Stimulated activated CD4-positive, alpha-beta T cell treated with anti-CD3 and anti-CD28 coated beads, Interleukin-2, amount 100 ng/mL, for 4 hours (primary cell): ENCODE data around the gene NFE2.
"Not testable (repeated sequence)": the region's sequence is repeated elsewhere in the genome, so short reads cannot be mapped to it uniquely, and the experiment has no call there.

Experiments used
- DNase-seq: peaks from one replicate; pipeline ENCODE4 v3.0.0-alpha.2; 2020; ENCODE audit warnings: low read depth

NFE2 gene

GRCh38 chr12:54300732-54301427 lies at the start of gene NFE2:
NFE2 (minus strand) TSS chr12:54301015; CDS start chr12:54295248, 5,767 bp downstream.
- DNase-seq, result no peak

- no peak for DNase-seq
Observed at GRCh38 chr12:54349679-54350078, 48.9 kb upstream of the NFE2 start.

- no peak for DNase-seq
Observed at GRCh38 chr12:54349036-54349435, 48.2 kb upstream of the NFE2 start.

DNA sequence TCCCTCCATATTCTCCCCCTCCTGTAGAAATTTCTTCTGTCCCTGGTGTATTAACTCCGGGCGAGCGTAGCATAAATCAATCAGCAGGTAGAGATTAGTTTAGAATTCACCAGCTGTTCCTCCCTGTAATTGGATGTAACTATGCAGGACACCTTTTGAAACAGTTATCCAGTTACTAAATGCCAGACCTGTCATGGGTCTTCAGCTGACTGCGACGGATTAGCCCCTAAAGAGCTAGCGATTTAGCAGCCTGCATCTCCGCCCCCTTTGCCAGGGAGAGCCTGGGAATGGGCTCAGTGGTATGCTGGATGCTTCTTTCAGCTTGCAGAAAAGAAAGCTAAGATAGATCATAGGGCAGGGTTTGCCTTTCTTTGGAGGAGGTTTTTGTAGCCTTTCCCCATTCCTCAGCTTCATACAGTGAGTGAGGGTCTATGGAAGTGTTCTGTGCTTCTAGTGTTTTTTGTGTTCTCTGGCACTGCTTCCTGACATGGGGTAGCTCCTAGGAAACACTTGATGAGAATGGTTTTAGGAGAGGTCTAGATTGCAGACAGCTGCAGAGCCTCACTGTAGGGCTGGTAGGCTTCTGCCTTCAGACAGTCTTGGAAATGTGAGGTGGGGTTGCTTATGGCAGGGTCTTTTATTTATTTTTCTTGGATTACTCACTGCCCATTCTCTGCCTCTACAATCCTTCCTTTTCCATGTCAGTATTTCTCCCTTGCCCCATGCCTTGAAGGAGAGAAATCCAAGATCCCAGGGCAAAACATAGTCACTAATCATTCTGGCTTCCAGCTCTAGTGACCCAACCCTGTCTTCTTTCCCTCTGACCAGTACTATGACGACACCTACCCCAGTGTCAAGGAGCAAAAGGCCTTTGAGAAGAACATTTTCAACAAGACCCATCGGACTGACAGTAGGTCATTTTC lies 40.8 kb upstream of the NFE2 start:
- DNase-seq, result no peak

DNA sequence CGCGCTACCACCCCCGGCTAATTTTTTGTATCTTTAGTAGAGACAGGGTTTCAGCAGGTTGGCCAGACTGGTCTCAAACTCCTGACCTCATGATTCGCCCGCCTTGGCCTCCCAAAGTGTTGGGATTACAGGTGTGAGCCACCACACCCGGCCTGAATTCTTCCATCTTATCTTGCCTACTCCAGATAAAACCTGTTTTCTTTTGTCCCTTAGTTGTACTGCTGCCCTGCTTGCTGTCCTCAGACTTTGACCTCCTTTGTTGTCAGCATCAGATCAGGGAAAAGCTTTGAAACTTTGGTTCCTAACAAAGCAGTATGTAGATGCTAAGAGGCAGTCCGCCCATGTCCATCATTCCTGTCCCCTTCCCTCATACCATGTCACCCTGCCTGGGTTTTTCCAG lies 40.0 kb upstream of the NFE2 start:
- no peak for DNase-seq

DNA sequence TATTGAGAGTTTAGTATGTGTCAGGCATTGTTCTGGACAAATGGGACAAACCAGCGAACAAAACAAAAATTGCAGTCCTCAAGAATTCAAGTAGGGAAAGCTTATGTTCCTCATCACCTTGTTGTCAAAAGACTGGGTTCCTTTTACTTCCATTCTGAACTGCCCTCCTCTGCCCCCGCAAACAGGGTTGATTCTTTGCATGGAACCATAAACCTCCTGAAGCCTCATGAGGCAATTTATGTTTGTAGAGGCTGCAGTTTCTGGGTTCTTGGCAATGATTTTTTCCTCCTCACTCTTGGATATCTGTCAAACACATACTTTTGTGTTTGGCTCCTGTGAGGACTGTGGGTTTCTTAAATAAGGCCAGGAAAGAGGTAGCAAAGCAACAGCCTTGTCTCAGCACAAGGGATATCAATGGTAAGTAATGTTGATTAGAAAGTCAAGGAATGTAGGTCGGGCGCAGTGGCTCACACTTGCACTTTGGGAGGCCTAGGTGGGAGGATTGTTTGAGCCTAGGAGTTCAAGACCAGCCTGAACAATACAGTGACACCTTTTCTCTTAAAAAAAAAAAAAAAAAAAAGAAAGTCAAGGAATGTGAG lies 38.0 kb upstream of the NFE2 start:
- no peak for DNase-seq

- DNase-seq, result no peak
Observed at GRCh38 chr12:54337854-54338650, 37.2 kb upstream of the NFE2 start.

- no peak for DNase-seq
Observed at GRCh38 chr12:54337280-54337842, 36.5 kb upstream of the NFE2 start.

DNA sequence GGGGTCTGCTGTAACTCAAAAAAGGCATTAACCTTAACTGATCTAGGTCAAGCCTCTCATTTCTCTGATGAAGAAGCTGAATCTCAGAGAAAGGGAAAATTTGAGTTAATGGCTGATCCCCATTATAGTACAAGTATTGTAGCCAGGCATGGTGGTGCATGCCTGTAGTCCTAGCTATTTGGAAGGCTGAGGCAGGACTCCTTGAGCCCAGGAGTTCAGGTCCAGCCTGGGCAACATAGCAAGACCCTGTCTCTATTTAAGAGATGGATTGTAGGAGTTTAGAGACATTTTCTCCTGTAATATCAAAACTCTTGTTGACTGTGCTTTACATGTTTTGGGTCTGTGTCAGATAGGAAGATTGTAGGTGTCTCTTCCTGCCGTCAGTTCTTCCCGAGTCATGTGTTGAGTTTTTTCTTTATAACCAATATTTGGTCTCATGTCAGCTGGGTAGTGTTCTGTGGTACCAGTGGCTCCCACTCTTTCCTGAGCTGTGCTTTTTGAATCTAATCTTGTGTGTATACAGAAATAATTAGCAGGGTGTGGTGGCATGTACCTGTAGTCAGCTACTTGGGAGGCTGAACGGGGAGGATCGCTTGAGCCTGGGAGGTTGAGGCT lies 32.7 kb upstream of the NFE2 start:
- no peak for DNase-seq

GRCh38 chr12:54331461-54331860 lies 30.6 kb upstream of the NFE2 start:
- no peak for DNase-seq

GRCh38 chr12:54330442-54330841 lies 29.6 kb upstream of the NFE2 start:
- DNase-seq, result no peak

DNA sequence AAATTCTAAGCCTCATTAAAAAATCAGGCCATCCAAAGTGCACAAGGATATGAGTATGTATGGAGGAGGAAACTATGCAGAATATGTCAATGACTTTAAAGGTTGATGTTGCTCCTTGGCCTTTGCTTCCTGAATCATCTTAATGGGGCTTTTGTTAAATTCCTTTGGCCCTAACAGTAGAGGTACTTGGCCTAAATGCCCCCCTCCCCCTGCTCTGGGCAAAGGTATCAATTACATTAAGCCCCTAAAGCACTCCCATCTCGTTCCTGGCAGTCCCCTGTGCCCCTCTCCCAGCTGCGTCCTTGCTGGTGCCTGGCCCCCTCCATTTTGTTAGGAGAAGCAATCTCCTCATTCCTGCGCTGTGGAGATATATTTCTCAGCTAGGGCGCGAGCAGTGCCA lies 28.9 kb upstream of the NFE2 start:
- DNase-seq, result no peak

DNA sequence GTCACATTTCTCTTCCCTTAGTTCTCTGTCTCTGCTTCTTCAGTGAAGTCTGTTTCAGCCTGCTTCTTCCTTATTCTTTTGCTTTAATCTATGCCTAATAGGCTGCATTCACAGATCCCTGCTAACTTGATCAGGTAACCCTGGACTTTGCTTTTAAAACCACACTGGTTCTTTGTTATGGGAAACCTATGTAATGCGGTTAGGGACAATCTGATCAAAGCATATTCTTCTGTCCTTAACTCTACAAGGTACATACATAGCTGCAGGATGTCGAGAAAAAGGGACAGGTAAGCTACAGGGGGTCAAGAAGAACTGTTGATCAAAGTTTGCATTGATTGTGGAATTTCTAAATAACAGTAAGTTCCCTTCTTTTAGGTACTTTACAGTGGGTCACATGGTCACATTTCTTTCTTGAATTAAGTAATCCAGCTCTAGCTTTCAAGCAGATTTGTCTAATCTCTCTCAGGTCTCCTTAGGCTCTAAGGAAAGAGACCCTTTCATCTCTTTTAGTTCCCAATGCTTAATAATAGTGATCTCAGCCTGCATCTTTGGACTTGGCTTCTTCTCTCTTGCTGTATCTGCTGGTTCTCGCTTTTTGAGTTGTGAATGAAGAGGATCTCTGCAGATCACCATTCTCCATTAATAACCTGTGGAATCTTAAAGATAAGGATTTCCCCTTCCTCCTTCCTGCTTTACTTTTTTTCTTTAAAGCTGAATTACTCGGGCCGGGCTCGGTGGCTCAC lies 28.0 kb upstream of the NFE2 start:
- DNase-seq, result no peak

DNA sequence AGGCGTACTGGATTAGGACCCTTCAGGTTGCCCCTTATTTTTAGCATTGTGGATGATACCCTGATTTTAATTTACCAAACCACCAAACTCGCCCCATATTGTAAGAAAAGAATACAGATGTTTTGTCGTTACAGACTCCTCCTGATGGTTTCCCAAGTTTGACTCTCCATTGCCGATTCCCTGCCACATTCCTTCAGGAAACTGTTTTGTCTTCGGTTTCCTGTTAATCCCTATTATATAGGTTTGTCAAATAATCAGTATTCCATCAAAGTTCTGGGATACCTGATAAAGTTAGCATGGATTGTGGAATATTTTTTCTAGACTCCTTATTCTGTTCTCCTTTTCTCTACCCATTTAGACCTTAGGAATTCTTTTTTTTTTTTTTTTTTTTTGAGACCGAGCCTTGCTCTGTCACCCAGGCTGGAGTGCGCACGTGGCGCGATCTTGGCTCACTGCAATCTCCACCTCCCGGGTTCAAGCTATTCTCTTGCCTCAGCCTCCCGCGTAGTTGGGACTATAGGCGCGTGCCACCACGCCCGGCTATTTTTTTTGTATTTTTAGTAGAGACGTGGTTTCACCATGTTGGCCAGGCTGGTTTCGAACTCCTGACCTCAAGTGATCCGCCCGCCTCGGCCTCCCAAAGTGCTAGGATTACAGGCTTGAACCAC lies 24.8 kb upstream of the NFE2 start:
- DNase-seq, result not testable (repeated sequence)

DNA sequence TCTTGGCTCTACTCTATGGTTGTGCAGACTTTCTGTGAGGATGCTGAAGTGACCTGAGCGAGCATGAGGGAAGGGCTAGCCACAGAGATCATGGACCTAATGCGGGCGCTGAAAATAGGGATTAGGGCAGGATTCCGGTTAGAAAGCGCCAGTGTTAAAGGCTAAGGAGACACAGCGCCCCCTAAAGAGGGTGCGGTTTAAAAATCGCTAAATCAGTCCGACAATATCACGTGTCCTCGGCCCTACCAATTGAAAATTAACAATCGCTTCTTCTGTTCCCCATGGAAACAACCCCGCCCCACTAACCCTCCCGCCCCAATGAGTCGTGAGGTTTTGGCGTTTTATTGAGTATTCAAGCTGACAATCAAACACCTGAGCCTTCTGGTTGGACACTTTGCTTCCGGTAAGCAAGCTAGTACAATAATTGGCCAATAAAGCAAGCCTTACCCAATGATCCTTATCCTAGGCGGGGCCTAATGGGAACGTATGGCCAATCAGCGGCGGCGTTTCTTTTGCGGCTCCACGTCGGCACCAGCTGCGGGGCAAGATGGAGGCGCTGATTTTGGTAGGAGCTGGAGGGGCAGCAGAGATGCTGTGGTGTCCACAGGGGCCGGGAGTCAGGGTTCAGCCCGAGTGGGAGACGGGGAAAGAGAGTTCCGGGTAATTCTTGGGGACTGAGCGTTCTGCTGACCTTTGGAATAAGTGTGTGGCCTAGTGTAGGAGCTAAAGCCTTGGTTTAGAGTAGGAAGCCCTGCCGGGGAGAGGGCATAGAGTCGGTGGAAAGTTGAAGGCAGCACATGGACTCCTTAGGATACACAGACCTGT lies 24.0 kb upstream of the NFE2 start, which contains the start of gene COPZ1:
Gene COPZ1, plus strand, starts transcription at position 515 of the 825 bp plus-strand sequence. Its CDS starts 33 bp downstream, at position 548.
- peak; percentile 90 for DNase-seq

DNA sequence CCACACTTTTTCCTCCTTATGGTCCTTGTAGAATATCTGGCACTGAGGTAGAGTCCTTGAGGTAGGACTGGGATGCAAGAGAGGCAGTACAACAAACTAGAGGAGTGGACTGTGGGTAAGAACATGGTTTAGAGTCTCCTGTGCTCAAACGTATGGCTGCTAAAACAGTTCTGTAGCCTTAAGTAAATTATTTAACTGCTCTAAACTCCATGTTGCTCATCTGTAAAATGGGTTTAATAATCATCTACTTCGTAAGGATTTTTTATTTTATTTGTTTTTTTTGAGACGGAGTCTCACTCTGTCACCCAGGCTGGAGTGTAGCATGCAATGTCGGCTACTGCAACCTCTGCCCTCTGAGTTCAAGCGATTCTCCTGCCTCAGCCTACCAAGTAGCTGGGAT lies 20.5 kb upstream of the NFE2 start:
- DNase-seq, result no peak

- not testable (repeated sequence) for DNase-seq
Observed at GRCh38 chr12:54312309-54312708, 11.5 kb upstream of the NFE2 start.

GRCh38 chr12:54311051-54311450 lies 10.2 kb upstream of the NFE2 start:
- DNase-seq, result no peak
